Osteocyte (in vitro differentiated cells): ENCODE data around the gene MAPK4. TPM values are rescaled to one million over a fixed set of nuclear protein-coding genes. Genes with fewer than 3 reads are reported as not detected.
A peak's percentile ranks its signal among the peaks of the same experiment; 100 is the strongest.

Experiments used
- DNase-seq: peaks from one replicate; pipeline ENCODE4 v3.0.0; 2021; ENCODE audit warnings: mixed read lengths; ENCODE audit not compliant: unreplicated experiment; ENCODE audit errors: extremely low spot score
- H3K27ac Mint-ChIP-seq: one replicate; pipeline ENCODE4 v1.8.0; 2021; ENCODE audit warnings: mild to moderate bottlenecking, mixed read lengths; ENCODE audit not compliant: unreplicated experiment
- H3K27me3 Mint-ChIP-seq: one replicate; pipeline ENCODE4 v1.8.0; 2021; ENCODE audit warnings: mixed read lengths; ENCODE audit not compliant: unreplicated experiment
- H3K36me3 Mint-ChIP-seq: one replicate; pipeline ENCODE4 v1.8.0; 2021; ENCODE audit warnings: mixed read lengths; ENCODE audit not compliant: unreplicated experiment
- H3K4me1 Mint-ChIP-seq: one replicate; pipeline ENCODE4 v1.8.0; 2021; ENCODE audit warnings: mixed read lengths; ENCODE audit not compliant: unreplicated experiment
- H3K4me3 Mint-ChIP-seq: one replicate; pipeline ENCODE4 v1.8.0; 2021; ENCODE audit warnings: mild to moderate bottlenecking, moderate library complexity, mixed read lengths; ENCODE audit not compliant: unreplicated experiment
- H3K9me3 Mint-ChIP-seq: one replicate; pipeline ENCODE4 v1.8.0; 2021; ENCODE audit warnings: mixed read lengths; ENCODE audit not compliant: unreplicated experiment
- total RNA-seq: library from RNA; stranded (reverse); gene quantifications from 2 replicates; pipeline ENCODE4 v1.2.1, GENCODE V29; 2021
- TF ChIP-seq, protein P1 (sequence below): fragments of 200-600 bp; sonication (generic); IDR thresholded peaks from 2 replicates; pipeline ENCODE4 v1.5.0; 2021; ENCODE audit warnings: antibody characterized with exemption, mild to moderate bottlenecking, moderate library complexity

Gene MAPK4
- total RNA-seq, 1 donor from 2014 or later, result not detected

DNA sequence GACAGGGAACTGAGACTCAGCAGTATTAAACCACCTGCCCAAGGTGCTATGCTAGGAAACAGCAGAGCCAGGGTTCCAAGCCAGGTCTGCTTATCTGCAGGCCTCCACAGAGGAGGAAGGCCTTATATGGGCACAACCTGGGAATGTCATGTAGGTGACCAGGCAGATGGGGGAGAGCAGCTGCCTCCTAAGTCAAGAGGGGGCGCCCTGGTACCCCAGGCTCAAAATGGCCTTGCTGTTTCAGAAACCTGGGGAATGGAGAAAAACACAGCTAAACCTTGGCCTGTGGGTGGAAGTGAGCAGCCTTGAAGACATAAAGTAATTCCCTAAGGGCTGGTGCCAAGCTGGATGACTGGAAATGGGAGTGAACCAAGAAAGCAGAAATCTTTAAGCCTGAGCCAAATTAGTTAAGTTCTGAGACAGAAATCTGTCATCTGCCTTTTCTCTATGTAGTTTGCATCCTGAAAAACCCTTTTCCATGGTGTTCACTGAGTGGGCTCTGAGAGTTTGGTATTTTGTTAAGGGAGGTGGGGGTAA lies 79.1 kb downstream of the MAPK4 start:
- DNase-seq, result no peak
- Mint-ChIP-seq H3K36me3 (no peaks in the 10 kb centered on the region), H3K4me1 (no peaks in the 10 kb centered on the region), H3K4me3 (no peak overlapping the region), H3K27ac (no peak overlapping the region), H3K27me3 (peaks cover 7% of the 10 kb centered on the region), H3K9me3 (no peaks in the 10 kb centered on the region)
- TF ChIP-seq, protein P1, sequence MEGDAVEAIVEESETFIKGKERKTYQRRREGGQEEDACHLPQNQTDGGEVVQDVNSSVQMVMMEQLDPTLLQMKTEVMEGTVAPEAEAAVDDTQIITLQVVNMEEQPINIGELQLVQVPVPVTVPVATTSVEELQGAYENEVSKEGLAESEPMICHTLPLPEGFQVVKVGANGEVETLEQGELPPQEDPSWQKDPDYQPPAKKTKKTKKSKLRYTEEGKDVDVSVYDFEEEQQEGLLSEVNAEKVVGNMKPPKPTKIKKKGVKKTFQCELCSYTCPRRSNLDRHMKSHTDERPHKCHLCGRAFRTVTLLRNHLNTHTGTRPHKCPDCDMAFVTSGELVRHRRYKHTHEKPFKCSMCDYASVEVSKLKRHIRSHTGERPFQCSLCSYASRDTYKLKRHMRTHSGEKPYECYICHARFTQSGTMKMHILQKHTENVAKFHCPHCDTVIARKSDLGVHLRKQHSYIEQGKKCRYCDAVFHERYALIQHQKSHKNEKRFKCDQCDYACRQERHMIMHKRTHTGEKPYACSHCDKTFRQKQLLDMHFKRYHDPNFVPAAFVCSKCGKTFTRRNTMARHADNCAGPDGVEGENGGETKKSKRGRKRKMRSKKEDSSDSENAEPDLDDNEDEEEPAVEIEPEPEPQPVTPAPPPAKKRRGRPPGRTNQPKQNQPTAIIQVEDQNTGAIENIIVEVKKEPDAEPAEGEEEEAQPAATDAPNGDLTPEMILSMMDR, result no peak

GRCh38 chr18:50639711-50640110 lies 79.8 kb downstream of the MAPK4 start:
- DNase-seq, result no peak
- H3K36me3 Mint-ChIP-seq, result no peaks in the 10 kb centered on the region
- no peak overlapping the region for H3K27ac Mint-ChIP-seq
- peaks cover 7% of the 10 kb centered on the region for H3K27me3 Mint-ChIP-seq
- no peaks in the 10 kb centered on the region for H3K4me1 Mint-ChIP-seq
- H3K9me3 Mint-ChIP-seq, result no peaks in the 10 kb centered on the region
- TF ChIP-seq, protein P1, result no peak
- H3K4me3 Mint-ChIP-seq, result no peak overlapping the region

DNA sequence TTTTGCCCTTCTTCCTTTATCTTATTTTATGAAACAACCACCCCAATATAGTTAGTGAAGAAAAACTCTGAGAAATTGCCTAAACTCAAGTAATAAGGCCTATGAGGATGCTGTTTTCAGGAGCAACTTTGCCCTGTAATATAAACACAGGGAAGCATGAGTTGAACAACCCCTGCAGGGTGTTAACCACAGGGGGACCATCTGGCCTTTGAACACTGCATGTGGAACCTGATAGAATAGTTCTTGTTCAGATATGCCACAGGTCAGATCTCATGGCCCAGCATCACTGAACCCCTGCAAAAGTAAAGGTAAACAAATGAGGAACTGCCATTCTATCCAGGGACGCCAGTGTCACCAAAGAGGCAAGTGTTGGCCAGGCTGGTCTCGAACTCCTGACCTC lies 82.6 kb downstream of the MAPK4 start:
- no peak overlapping the region for H3K4me3 Mint-ChIP-seq
- no peak for DNase-seq
- TF ChIP-seq, protein P1, result no peak
- H3K27me3 Mint-ChIP-seq, result peaks cover 7% of the 10 kb centered on the region
- H3K9me3 Mint-ChIP-seq, result no peaks in the 10 kb centered on the region
- no peak overlapping the region for H3K27ac Mint-ChIP-seq
- no peaks in the 10 kb centered on the region for H3K36me3 Mint-ChIP-seq
- H3K4me1 Mint-ChIP-seq, result no peaks in the 10 kb centered on the region

DNA sequence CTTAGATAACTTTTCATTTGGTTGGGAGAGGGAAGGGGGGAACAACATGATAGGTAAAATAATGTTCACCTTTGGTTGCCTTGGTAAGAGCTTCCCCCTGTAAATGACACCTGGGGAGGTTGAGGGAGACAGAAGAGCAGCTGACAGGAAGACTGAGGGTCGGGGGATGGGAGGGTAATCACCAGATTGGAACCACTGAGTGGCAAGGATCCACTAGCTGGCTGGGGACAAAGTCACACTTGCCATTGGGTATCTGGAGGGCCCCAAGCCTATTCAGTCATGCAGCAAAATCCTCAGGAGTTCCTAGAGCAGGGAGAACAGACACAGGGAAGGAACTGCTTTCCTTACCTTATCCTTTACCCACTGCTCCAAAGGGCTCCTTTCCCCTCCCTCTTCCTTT lies 84.3 kb downstream of the MAPK4 start:
- H3K27ac Mint-ChIP-seq, result no peak overlapping the region
- TF ChIP-seq, protein P1, result no peak
- DNase-seq, result no peak

GRCh38 chr18:50644807-50645206 lies 84.9 kb downstream of the MAPK4 start:
- Mint-ChIP-seq H3K4me3 (no peak overlapping the region), H3K27ac (no peak overlapping the region), H3K27me3 (peaks cover 7% of the 10 kb centered on the region), H3K36me3 (no peaks in the 10 kb centered on the region), H3K9me3 (no peaks in the 10 kb centered on the region), H3K4me1 (no peaks in the 10 kb centered on the region)
- DNase-seq, result no peak
- TF ChIP-seq, protein P1, result peak; percentile 18

More for the DNA sequence above, 84.3 kb downstream of the MAPK4 start:
- Mint-ChIP-seq H3K4me3 (no peak overlapping the region), H3K27me3 (peaks cover 7% of the 10 kb centered on the region), H3K9me3 (no peaks in the 10 kb centered on the region), H3K4me1 (no peaks in the 10 kb centered on the region), H3K36me3 (no peaks in the 10 kb centered on the region)
